RCC 7860 (cell line): Measurements from ENCODE around the gene TSPEAR.
"Not testable (repeated sequence)": the region's sequence is repeated elsewhere in the genome, so short reads cannot be mapped to it uniquely, and the experiment has no call there.

Experiments
- DNase-seq: peaks from one replicate; pipeline ENCODE4 v3.0.0-alpha.2; 2015; ENCODE audit warnings: low spot score
- FAIRE-seq: peaks from 2 replicates; lab custom pipeline; 2012; peaks lifted over from hg19 to GRCh38; lab: Jason Lieb, UNC

The TSPEAR gene

GRCh38 chr21:44593598-44594405 lies 117.6 kb downstream of the TSPEAR start:
- FAIRE-seq (no peak), DNase-seq (no peak)

- no peak for FAIRE-seq
These were observed 118.7 kb downstream of the TSPEAR start, which contains the start of gene KRTAP10-6 for GRCh38 chr21:44592446-44593311. KRTAP10-6 (minus strand) TSS chr21:44592505; CDS start chr21:44592484, 21 bp downstream.

GRCh38 chr21:44591801-44592130 lies 119.6 kb downstream of the TSPEAR start:
- DNase-seq, FAIRE-seq: not testable (repeated sequence)

More at GRCh38 chr21:44592446-44593311, 118.7 kb downstream of the TSPEAR start, which contains the start of gene KRTAP10-6:
- DNase-seq = no peak

- DNase-seq = not testable (repeated sequence)
These were observed 120.2 kb downstream of the TSPEAR start for GRCh38 chr21:44590897-44591800.

GRCh38 chr21:44590311-44590721 lies 121.1 kb downstream of the TSPEAR start:
- no peak for DNase-seq
- no peak for FAIRE-seq

More at GRCh38 chr21:44590897-44591800, 120.2 kb downstream of the TSPEAR start:
- not testable (repeated sequence) for FAIRE-seq

GRCh38 chr21:44589586-44590305 lies 121.6 kb downstream of the TSPEAR start:
- no peak for FAIRE-seq
- no peak for DNase-seq

- FAIRE-seq = no peak
These were observed 122.3 kb downstream of the TSPEAR start for GRCh38 chr21:44589094-44589493.

GRCh38 chr21:44585892-44586291 lies 125.5 kb downstream of the TSPEAR start:
- DNase-seq = no peak
- FAIRE-seq = no peak

More at GRCh38 chr21:44589094-44589493, 122.3 kb downstream of the TSPEAR start:
- DNase-seq = no peak

GRCh38 chr21:44583800-44584147 lies 127.6 kb downstream of the TSPEAR start:
- FAIRE-seq (no peak), DNase-seq (no peak)

- no peak for DNase-seq
- no peak for FAIRE-seq
These were observed 128.1 kb downstream of the TSPEAR start for GRCh38 chr21:44583089-44583799.

GRCh38 chr21:44582055-44582454 lies 129.3 kb downstream of the TSPEAR start:
- no peak for DNase-seq

GRCh38 chr21:44581158-44581557 lies 130.2 kb downstream of the TSPEAR start:
- DNase-seq (no peak), FAIRE-seq (no peak)

More at GRCh38 chr21:44582055-44582454, 129.3 kb downstream of the TSPEAR start:
- FAIRE-seq = no peak

- not testable (repeated sequence) for FAIRE-seq
These were observed 131.0 kb downstream of the TSPEAR start, which contains the start of gene KRTAP10-5 for GRCh38 chr21:44580231-44580821. KRTAP10-5 (minus strand) TSS chr21:44580604; CDS start chr21:44580578, 26 bp downstream.

GRCh38 chr21:44579833-44580144 lies 131.6 kb downstream of the TSPEAR start:
- DNase-seq (no peak), FAIRE-seq (no peak)

More at GRCh38 chr21:44580231-44580821, 131.0 kb downstream of the TSPEAR start, which contains the start of gene KRTAP10-5:
- DNase-seq = not testable (repeated sequence)

- no peak for FAIRE-seq
These were observed 132.1 kb downstream of the TSPEAR start for GRCh38 chr21:44579056-44579832.

GRCh38 chr21:44578371-44579055 lies 132.9 kb downstream of the TSPEAR start:
- DNase-seq (no peak), FAIRE-seq (no peak)

More at GRCh38 chr21:44579056-44579832, 132.1 kb downstream of the TSPEAR start:
- DNase-seq = no peak

- FAIRE-seq (no peak), DNase-seq (no peak)
These were observed 135.3 kb downstream of the TSPEAR start for GRCh38 chr21:44576025-44576420.
